Lung (tissue), 12 donors: ENCODE measurements around the gene RAB11FIP3. TPM values are rescaled to one million over a fixed set of nuclear protein-coding genes. Genes with fewer than 3 reads are reported as not detected.

Experiments used
- ATAC-seq: fragments of 200-7000 bp; cut with Tn5 transposase; one replicate; pipeline ENCODE4 v1.9.1; 2020; ENCODE audit warnings: moderate number of reproducible peaks; ENCODE audit not compliant: insufficient read depth, low FRiP score
- DNase-seq, 3 donors: peaks; one replicate each; pipeline ENCODE4 v3.0.0-alpha.2; 2013 to 2017
- H3K27ac ChIP-seq, 2 donors: one replicate each; pipeline ENCODE4 v1.5.1; 2013; ENCODE audit warnings: mild to moderate bottlenecking in 2 of 2, moderate library complexity in 2 of 2, control low read depth in 1 of 2, inconsistent platforms in 1 of 2, low read depth in 1 of 2, low read length in 1 of 2
- H3K27me3 ChIP-seq, 3 donors: one replicate each; pipeline ENCODE4 v1.5.1; 2013; ENCODE audit warnings: low read length in 2 of 3; ENCODE audit not compliant: control insufficient read depth in 3 of 3, insufficient read depth in 3 of 3
- H3K36me3 ChIP-seq, 4 donors: one replicate each; pipeline ENCODE4 v1.5.1; 2013; ENCODE audit warnings: low read length in 4 of 4, mild to moderate bottlenecking in 1 of 4, moderate library complexity in 1 of 4; ENCODE audit not compliant: control insufficient read depth in 4 of 4, insufficient read depth in 4 of 4
- H3K4me1 ChIP-seq, 5 donors: one replicate each; pipeline ENCODE4 v1.5.1; 2013; ENCODE audit warnings: low read length in 5 of 5, mild to moderate bottlenecking in 2 of 5, moderate library complexity in 1 of 5; ENCODE audit not compliant: control insufficient read depth in 5 of 5, insufficient read depth in 5 of 5
- H3K4me3 ChIP-seq: one replicate; pipeline ENCODE4 v1.5.1; 2013; ENCODE audit warnings: mild to moderate bottlenecking, control low read depth, moderate library complexity
- H3K9ac ChIP-seq, 2 donors: one replicate each; pipeline ENCODE4 v1.5.1; 2013; ENCODE audit warnings: low read length in 2 of 2, control low read depth in 1 of 2; ENCODE audit not compliant: insufficient read depth in 1 of 2
- H3K9me3 ChIP-seq, 4 donors: one replicate each; pipeline ENCODE4 v1.5.1; 2013; ENCODE audit warnings: low read length in 3 of 4, mild to moderate bottlenecking in 1 of 4, moderate library complexity in 1 of 4; ENCODE audit not compliant: control insufficient read depth in 4 of 4, insufficient read depth in 3 of 4
- CTCF ChIP-seq: IDR thresholded peaks from 2 replicates; pipeline ENCODE4 v1.5.1; 2012; ENCODE audit warnings: mild to moderate bottlenecking; ENCODE audit errors: control extremely low read depth, extremely low read depth
- WGBS, 2 donors: extraction: QIAGEN DNeasy Blood & Tissue Kit; methylation state at CpG; one replicate each; pipeline ENCODE4 v1.1.7; 2013; 5-methylcytosine and 5-hydroxymethylcytosine counted together
- polyA plus RNA-seq, 2 donors: library from polyadenylated mRNA; stranded (reverse); fragments of 200-250 nt; gene quantifications; one replicate each; pipeline ENCODE4 v1.2.1, GENCODE V29; 2013
- total RNA-seq, 2 donors: library from RNA; depleted of rRNA in 1 of 2; stranded (reverse); fragments of >200 nt in 1 of 2; gene quantifications; one replicate each; pipeline ENCODE4 v1.2.1, GENCODE V29; 2014 to 2021
- donor health status: control.
- donor health status: control.
- donor health status: Bipolar disorder and iron deficiency.
- donor health status: healthy.
- donor health status: DM: yes; HTN: yes; CAD: no.

The RAB11FIP3 gene
- total and polyA plus RNA-seq, 4 donors = 20.7 to 38.3 (median 21.5) TPM

DNA sequence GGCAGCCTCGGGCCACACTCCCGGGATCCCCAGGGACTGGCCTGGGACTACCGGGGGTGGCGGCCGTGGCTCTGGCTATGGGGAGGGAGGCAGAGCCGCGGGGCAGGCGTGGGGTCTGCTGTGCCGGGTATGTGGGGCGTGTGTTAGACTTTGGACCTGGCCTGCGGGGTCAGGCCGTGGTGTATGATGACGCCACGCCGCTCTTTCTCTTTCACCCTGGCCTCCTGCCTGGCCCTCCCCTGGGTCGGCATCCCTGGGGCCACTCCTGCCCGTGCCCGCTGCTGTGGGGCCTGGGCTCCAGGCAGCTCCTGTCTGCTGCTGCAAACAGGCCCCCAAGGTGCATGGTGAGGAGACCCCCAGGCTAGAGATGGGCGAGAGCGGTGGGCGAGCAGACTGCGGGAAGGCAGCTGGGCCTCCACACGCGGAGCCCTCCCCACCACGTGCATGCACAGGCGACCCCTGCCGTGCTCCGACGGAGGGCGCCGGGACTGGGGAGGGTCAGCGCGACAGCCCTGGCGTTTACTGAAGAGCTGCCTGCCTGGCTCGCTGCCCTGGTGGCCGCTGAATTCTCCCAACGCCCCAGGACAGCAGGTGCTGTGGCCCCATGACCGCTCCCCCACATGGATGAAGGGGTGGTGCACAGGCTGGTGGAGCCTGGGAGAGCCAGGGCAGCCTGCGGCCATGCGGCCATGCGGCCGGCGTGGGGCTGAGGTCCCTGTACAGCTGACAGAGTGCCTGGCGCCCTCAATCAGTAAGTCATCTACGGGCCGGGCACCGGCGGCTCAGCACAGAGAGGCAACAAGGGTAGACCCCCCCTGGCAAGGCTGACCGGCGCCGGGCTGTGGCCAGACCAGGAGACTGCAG is 118.1 kb downstream of the RAB11FIP3 start:
- Histone ChIP-seq H3K36me3 (peaks cover 0 to 38% (median 6%) of the 10 kb centered on the region in 4 donors), H3K9me3 (no peaks in the 10 kb centered on the region), H3K27ac (no peak overlapping the region), H3K27me3 (no peaks in the 10 kb centered on the region), H3K4me1 (no peaks in the 10 kb centered on the region), H3K9ac (no peak overlapping the region), H3K4me3 (no peak overlapping the region)
- ATAC-seq (no peak), DNase-seq (no peak)
- WGBS, 2 donors = 94 to 95% methylated on average over 51 of the region's 51 CpGs
- no peak for TF ChIP-seq CTCF

DNA sequence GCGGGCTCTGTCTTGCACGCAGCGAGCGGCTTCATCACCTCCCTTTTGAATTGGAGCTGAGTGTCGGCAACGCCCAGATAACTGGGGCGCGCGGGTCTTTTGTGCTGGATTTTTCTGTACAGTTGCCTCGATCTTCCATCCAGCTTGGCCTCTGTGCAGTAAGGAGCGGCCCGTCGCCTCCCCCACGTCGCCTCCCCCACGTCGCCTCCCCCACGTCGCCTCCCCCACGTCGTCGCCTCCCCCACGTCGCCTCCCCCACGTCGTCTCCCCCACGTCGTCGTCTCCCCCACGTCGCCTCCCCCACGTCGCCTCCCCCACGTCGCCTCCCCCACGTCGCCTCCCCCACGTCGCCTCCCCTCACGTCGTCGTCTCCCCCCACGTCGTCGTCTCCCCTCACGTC is 119.1 kb downstream of the RAB11FIP3 start:
- ATAC-seq (no peak), DNase-seq (no peak)
- Histone ChIP-seq H3K27ac (no peak overlapping the region), H3K9ac (no peak overlapping the region), H3K36me3 (peaks cover 0 to 43% (median 6%) of the 10 kb centered on the region in 4 donors), H3K27me3 (no peaks in the 10 kb centered on the region), H3K4me3 (no peak overlapping the region), H3K9me3 (no peaks in the 10 kb centered on the region), H3K4me1 (no peaks in the 10 kb centered on the region)
- WGBS, 2 donors = 93 to 95% methylated on average over 36 to 46 of the region's 46 CpGs
- no peak for TF ChIP-seq CTCF

GRCh38 chr16:546909-547770 is 121.7 kb downstream of the RAB11FIP3 start:
- WGBS, 2 donors = 65 to 74% methylated on average over 52 to 60 of the region's 60 CpGs
- Histone ChIP-seq H3K36me3 (peaks cover 0 to 54% (median 5%) of the 10 kb centered on the region in 4 donors), H3K27ac (no peak overlapping the region), H3K4me1 (no peaks in the 10 kb centered on the region), H3K27me3 (no peaks in the 10 kb centered on the region), H3K9ac (no peak overlapping the region), H3K4me3 (no peak overlapping the region), H3K9me3 (no peaks in the 10 kb centered on the region)
- ATAC-seq (no peak), DNase-seq (peak; percentile 35 to 50 (median 44))
- no peak for TF ChIP-seq CTCF
